Fibroblast of lung (primary cell): ENCODE measurements around the gene DOK6. TPM values are rescaled to one million over a fixed set of nuclear protein-coding genes. Genes with fewer than 3 reads are reported as not detected.

Source experiments
- DNase-seq, 2 donors: peaks; one replicate each; pipeline versions ENCODE4 v3.0.0 to v3.0.0-alpha.2; 2010; ENCODE audit warnings: low read depth in 2 of 2
- H2AFZ ChIP-seq: 2 replicates; pipeline ENCODE4 v1.5.1; 2012; ENCODE audit warnings: low read length, control low read depth, inconsistent platforms
- H3K27ac ChIP-seq: 2 replicates; pipeline ENCODE4 v1.5.1; 2011; ENCODE audit warnings: low read length, control low read depth; ENCODE audit not compliant: insufficient read depth
- H3K27me3 ChIP-seq: 2 replicates; pipeline ENCODE4 v1.5.1; 2011; ENCODE audit warnings: mild to moderate bottlenecking, low read length; ENCODE audit not compliant: control insufficient read depth, insufficient read depth
- H3K36me3 ChIP-seq: 2 replicates; pipeline ENCODE4 v1.5.1; 2011; ENCODE audit warnings: low read length; ENCODE audit not compliant: control insufficient read depth, insufficient read depth
- H3K4me1 ChIP-seq: 2 replicates; pipeline ENCODE4 v1.5.1; 2011; ENCODE audit warnings: low read length; ENCODE audit not compliant: control insufficient read depth, insufficient read depth; ENCODE audit errors: extremely low read depth
- H3K4me2 ChIP-seq: 2 replicates; pipeline ENCODE4 v1.5.1; 2011; ENCODE audit warnings: low read length, control low read depth; ENCODE audit not compliant: insufficient read depth; ENCODE audit errors: extremely low read depth
- H3K4me3 ChIP-seq, 4 experiments: fragments of 200-600 bp in 1 of 4; sonication (generic) in 1 of 4; replicated peaks in 1 of 4; 2 replicates each; pipeline ENCODE4 v1.5.1; 2011 to 2016; ENCODE audit warnings: low read length in 4 of 4, low read depth in 3 of 4, mild to moderate bottlenecking in 3 of 4, control low read depth in 2 of 4, inconsistent platforms in 1 of 4, mixed read lengths in 1 of 4; ENCODE audit not compliant: insufficient read depth in 1 of 4; ENCODE audit errors: control extremely low read depth in 1 of 4
- H3K79me2 ChIP-seq: 2 replicates; pipeline ENCODE4 v1.5.1; 2012; ENCODE audit warnings: mild to moderate bottlenecking, low read length, inconsistent platforms; ENCODE audit not compliant: control insufficient read depth, insufficient read depth
- H3K9ac ChIP-seq: 2 replicates; pipeline ENCODE4 v1.5.1; 2011; ENCODE audit warnings: mild to moderate bottlenecking, low read length, control low read depth; ENCODE audit not compliant: insufficient read depth
- H3K9me3 ChIP-seq: 2 replicates; pipeline ENCODE4 v1.5.1; 2012; ENCODE audit warnings: low read depth, low read length; ENCODE audit not compliant: control insufficient read depth, insufficient read depth
- H4K20me1 ChIP-seq: 2 replicates; pipeline ENCODE4 v1.5.1; 2011; ENCODE audit warnings: low read length; ENCODE audit not compliant: control insufficient read depth, insufficient read depth; ENCODE audit errors: extremely low read depth
- EZH2 ChIP-seq: IDR thresholded peaks from 2 replicates; pipeline ENCODE4 v1.5.1; 2012; ENCODE audit warnings: low read length, control low read depth, mild to moderate bottlenecking; ENCODE audit errors: missing control alignments
- polyA plus RNA-seq, 2 donors: library from polyadenylated mRNA; depleted of rRNA in 1 of 2; stranded (reverse) in 1 of 2; unstranded in 1 of 2; fragments of >200 nt; gene quantifications; 2 replicates each; pipeline ENCODE4 v1.2.1, GENCODE V29; 2011 to 2012; ENCODE audit warnings: missing spikeins in 1 of 2
- total RNA-seq: library from RNA; depleted of rRNA; stranded (reverse); fragments of >200 nt; gene quantifications from 2 replicates; pipeline ENCODE4 v1.2.1, GENCODE V29; 2014
- TF ChIP-seq, protein P1 (sequence below), 2 donors: IDR thresholded peaks in 1 of 2; conservative IDR thresholded peaks in 1 of 2; 1 replicate in 1 of 2; 2 replicates in 1 of 2; pipeline ENCODE4 v1.5.1; 2011 to 2012; ENCODE audit warnings: low read length in 2 of 2, control low read depth in 1 of 2, inconsistent platforms in 1 of 2, low read depth in 1 of 2, mild to moderate bottlenecking in 1 of 2

Gene DOK6
- total and polyA plus RNA-seq, 2 donors (not counting 1 experiment from before 2014, with no cell fraction given), result 4.0 to 7.8 TPM

DNA sequence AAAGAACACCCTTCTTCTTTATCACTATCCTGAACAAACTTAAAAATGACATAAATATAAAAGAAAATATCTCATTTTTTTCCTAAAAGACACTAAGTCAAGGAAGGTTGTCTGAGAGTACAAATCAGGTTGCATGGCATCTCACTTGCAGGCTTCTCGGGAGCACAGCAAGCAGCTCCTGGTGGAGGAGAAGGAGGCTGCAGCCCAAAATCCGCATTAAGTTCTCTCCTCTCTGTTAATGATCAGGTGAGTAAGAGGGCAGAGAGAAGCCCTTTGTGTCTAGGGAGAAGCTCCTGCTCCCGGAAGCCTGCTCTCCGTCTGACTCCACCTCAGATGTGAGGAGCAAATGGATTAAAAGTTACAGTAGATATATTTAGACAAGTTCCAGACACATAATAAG is 35.0 kb upstream of the DOK6 start:
- no peak overlapping the region for H3K4me3 ChIP-seq

DNA sequence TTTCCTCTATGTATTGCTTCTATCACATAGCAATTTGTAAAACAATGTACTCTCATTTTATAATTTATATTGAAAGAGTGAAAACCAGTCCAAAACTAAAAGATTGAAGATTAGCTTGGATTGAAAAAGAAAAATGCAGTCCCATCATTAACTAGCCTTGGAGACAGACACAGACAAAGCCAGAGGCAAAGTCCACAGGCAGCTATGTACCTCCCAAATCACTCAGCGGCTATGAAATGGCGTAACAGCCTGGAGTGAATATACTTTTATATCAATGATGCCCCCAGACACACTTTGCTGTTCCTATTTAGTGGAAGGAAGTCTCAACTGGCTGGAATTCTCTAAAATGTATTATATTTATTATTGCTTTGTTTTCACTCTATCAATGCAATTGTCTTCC is 33.6 kb upstream of the DOK6 start:
- Histone ChIP-seq H3K27me3 (no peaks in the 10 kb centered on the region), H3K9me3 (no peaks in the 10 kb centered on the region), H3K79me2 (no peaks in the 10 kb centered on the region), H3K27ac (no peak overlapping the region), H2AFZ (no peak overlapping the region), H3K4me2 (no peak overlapping the region), H4K20me1 (no peaks in the 10 kb centered on the region), H3K4me3 (no peak overlapping the region), H3K4me1 (no peaks in the 10 kb centered on the region), H3K9ac (no peak overlapping the region), H3K36me3 (no peaks in the 10 kb centered on the region)
- DNase-seq, result no peak
- no peak for TF ChIP-seq EZH2

More for the DNA sequence above, 35.0 kb upstream of the DOK6 start:
- TF ChIP-seq, protein P1, sequence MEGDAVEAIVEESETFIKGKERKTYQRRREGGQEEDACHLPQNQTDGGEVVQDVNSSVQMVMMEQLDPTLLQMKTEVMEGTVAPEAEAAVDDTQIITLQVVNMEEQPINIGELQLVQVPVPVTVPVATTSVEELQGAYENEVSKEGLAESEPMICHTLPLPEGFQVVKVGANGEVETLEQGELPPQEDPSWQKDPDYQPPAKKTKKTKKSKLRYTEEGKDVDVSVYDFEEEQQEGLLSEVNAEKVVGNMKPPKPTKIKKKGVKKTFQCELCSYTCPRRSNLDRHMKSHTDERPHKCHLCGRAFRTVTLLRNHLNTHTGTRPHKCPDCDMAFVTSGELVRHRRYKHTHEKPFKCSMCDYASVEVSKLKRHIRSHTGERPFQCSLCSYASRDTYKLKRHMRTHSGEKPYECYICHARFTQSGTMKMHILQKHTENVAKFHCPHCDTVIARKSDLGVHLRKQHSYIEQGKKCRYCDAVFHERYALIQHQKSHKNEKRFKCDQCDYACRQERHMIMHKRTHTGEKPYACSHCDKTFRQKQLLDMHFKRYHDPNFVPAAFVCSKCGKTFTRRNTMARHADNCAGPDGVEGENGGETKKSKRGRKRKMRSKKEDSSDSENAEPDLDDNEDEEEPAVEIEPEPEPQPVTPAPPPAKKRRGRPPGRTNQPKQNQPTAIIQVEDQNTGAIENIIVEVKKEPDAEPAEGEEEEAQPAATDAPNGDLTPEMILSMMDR (conservative IDR thresholded peaks at IDR 0.05 in 1 of 2, IDR thresholded peaks at IDR 0.05 in 1 of 2; ENCODE audit: low read depth in 1 of 2, low read length in 2 of 2), result no peak
- Histone ChIP-seq H3K9me3 (no peaks in the 10 kb centered on the region), H3K79me2 (no peaks in the 10 kb centered on the region), H3K9ac (no peak overlapping the region), H3K4me1 (no peaks in the 10 kb centered on the region), H3K36me3 (no peaks in the 10 kb centered on the region), H3K4me2 (no peak overlapping the region), H3K27ac (no peak overlapping the region), H3K27me3 (no peaks in the 10 kb centered on the region), H4K20me1 (no peaks in the 10 kb centered on the region), H2AFZ (no peak overlapping the region)
- DNase-seq, result no peak

DNA sequence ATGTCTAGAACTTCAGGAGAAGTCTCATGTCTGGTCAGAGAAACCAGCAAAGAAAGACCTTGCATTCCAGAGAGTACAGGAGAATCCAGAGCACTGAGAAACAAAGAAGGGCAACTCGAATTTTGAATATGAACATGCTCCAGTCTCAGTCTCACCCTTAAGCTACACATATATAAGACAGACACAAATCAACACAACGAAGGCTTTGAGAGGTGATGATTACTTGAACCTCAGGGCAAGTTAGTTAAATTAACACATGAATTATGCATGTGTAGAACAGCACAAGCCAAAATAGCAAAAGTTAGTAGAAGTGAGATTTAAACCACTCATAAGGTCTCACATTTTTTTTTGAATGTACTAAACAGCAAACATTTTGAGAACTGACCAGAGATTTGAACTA is 29.0 kb upstream of the DOK6 start:
- H3K27me3 ChIP-seq, result no peaks in the 10 kb centered on the region
- no peak overlapping the region for H3K9ac ChIP-seq
- no peaks in the 10 kb centered on the region for H4K20me1 ChIP-seq
- H3K4me3 ChIP-seq, result no peak overlapping the region
- H2AFZ ChIP-seq, result no peak overlapping the region
- TF ChIP-seq, protein P1 (conservative IDR thresholded peaks at IDR 0.05 in 1 of 2, IDR thresholded peaks at IDR 0.05 in 1 of 2; ENCODE audit: low read depth in 1 of 2, low read length in 2 of 2), result no peak
- TF ChIP-seq EZH2, result no peak
- H3K36me3 ChIP-seq, result no peaks in the 10 kb centered on the region
- no peaks in the 10 kb centered on the region for H3K79me2 ChIP-seq
- no peak overlapping the region for H3K4me2 ChIP-seq
- H3K27ac ChIP-seq, result no peak overlapping the region
- no peak for DNase-seq
- no peaks in the 10 kb centered on the region for H3K9me3 ChIP-seq
- H3K4me1 ChIP-seq, result no peaks in the 10 kb centered on the region
